Thyroid gland (tissue), 4 donors: Measurements from ENCODE around the gene SCYL1.

ENCODE experiments used
- POLR2A ChIP-seq, 2 donors: fragments of 450-650 bp; IDR thresholded peaks; one replicate each; pipeline ENCODE4 v1.6.1; 2017; ENCODE audit warnings: antibody characterized with exemption in 2 of 2, mild to moderate bottlenecking in 2 of 2, moderate library complexity in 1 of 2
- TF ChIP-seq, protein P1 (sequence below), 6 experiments: fragments of 200-600 bp in 3 of 6; fragments of 450-650 bp in 3 of 6; sonication (generic) in 3 of 6; IDR thresholded peaks; one replicate each; pipeline ENCODE4 v1.5.1; 2016 to 2019; ENCODE audit warnings: antibody characterized with exemption in 6 of 6, mild to moderate bottlenecking in 2 of 6, inconsistent platforms in 1 of 6, moderate library complexity in 1 of 6

DNA sequence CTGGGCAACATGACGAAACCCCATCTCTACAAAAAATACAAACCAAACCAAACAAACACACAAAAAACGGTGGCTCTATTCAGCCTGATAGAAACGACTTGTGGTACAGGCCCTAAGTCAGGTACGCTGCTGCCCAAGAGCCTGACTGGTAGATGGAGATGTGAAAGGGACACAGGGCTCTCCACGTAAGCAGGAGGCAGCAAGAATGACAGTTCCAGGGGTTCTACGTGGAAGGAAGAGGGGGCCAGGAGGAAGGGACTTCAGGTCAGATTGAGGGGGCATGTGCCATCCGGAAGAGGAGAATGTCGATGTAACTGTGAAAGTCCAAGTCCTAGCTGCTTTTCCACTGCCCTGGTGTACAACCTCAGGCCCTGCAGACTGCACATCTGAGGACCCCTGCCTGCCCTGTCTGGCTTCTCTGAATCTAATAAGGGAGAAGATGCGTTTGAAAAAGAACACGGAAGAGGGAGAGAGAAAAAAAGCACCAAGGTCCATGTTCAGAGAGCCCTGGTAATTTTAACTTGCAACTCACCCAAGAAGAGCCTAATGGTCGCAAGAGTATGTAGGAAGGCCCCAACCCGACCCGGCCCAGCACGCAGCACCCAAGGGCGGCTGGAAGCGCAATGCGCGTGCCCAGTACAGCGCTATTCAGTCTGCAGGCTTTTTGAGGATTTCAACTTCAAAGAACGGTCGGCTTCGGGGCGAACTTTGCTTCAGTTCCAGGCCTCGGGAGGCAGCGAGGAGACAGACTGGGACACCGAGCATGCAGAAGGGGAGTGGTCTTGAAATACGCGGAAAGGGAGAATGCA lies 44.5 kb downstream of the SCYL1 start:
- TF ChIP-seq, protein P1, sequence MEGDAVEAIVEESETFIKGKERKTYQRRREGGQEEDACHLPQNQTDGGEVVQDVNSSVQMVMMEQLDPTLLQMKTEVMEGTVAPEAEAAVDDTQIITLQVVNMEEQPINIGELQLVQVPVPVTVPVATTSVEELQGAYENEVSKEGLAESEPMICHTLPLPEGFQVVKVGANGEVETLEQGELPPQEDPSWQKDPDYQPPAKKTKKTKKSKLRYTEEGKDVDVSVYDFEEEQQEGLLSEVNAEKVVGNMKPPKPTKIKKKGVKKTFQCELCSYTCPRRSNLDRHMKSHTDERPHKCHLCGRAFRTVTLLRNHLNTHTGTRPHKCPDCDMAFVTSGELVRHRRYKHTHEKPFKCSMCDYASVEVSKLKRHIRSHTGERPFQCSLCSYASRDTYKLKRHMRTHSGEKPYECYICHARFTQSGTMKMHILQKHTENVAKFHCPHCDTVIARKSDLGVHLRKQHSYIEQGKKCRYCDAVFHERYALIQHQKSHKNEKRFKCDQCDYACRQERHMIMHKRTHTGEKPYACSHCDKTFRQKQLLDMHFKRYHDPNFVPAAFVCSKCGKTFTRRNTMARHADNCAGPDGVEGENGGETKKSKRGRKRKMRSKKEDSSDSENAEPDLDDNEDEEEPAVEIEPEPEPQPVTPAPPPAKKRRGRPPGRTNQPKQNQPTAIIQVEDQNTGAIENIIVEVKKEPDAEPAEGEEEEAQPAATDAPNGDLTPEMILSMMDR (IDR thresholded peaks at IDR 0.05) = no peak
- TF ChIP-seq POLR2A (IDR thresholded peaks at IDR 0.05) = no peak
